ENCODE data around the gene PPP4R4.
"Not testable (repeated sequence)": the region's sequence is repeated elsewhere in the genome, so short reads cannot be mapped to it uniquely, and the experiment has no call there.

PPP4R4 gene

GRCh38 chr14:94177806-94178205, 3.7 kb downstream of the PPP4R4 start:
- DNase-seq (ENCODE audit: low read depth), result no peak

- DNase-seq (ENCODE audit: low read depth), result no peak
Observed at GRCh38 chr14:94179244-94179643, 5.1 kb downstream of the PPP4R4 start.

GRCh38 chr14:94180655-94181271, 6.6 kb downstream of the PPP4R4 start:
- DNase-seq (ENCODE audit: low read depth), result peak; percentile 47

GRCh38 chr14:94181835-94182234, 7.7 kb downstream of the PPP4R4 start:
- DNase-seq (ENCODE audit: low read depth), result no peak

GRCh38 chr14:94192536-94192935, 18.4 kb downstream of the PPP4R4 start:
- no peak for DNase-seq (ENCODE audit: low read depth)

GRCh38 chr14:94193776-94194175, 19.7 kb downstream of the PPP4R4 start:
- DNase-seq (ENCODE audit: low read depth), result no peak

GRCh38 chr14:94196057-94196456, 21.9 kb downstream of the PPP4R4 start:
- no peak for DNase-seq (ENCODE audit: low read depth)

GRCh38 chr14:94203473-94204210, 29.5 kb downstream of the PPP4R4 start:
- DNase-seq (ENCODE audit: low read depth), result no peak

- peak; percentile 71 for DNase-seq (ENCODE audit: low read depth)
Observed at GRCh38 chr14:94213021-94213420, 38.9 kb downstream of the PPP4R4 start.

GRCh38 chr14:94213741-94214140, 39.6 kb downstream of the PPP4R4 start:
- no peak for DNase-seq (ENCODE audit: low read depth)

GRCh38 chr14:94217116-94217515, 43.0 kb downstream of the PPP4R4 start:
- DNase-seq (ENCODE audit: low read depth), result no peak

- not testable (repeated sequence) for DNase-seq (ENCODE audit: low read depth)
Observed at GRCh38 chr14:94218198-94218886, 44.2 kb downstream of the PPP4R4 start.

- no peak for DNase-seq (ENCODE audit: low read depth)
Observed at GRCh38 chr14:94224040-94224439, 49.9 kb downstream of the PPP4R4 start.

- no peak for DNase-seq (ENCODE audit: low read depth)
Observed at GRCh38 chr14:94225460-94226378, 51.6 kb downstream of the PPP4R4 start.

- peak; percentile 79 for DNase-seq (ENCODE audit: low read depth)
Observed at GRCh38 chr14:94227029-94227428, 52.9 kb downstream of the PPP4R4 start.

- DNase-seq (ENCODE audit: low read depth), result no peak
Observed at GRCh38 chr14:94237046-94237445, 62.9 kb downstream of the PPP4R4 start.

GRCh38 chr14:94237983-94238382, 63.9 kb downstream of the PPP4R4 start:
- no peak for DNase-seq (ENCODE audit: low read depth)

GRCh38 chr14:94239406-94239805, 65.3 kb downstream of the PPP4R4 start:
- no peak for DNase-seq (ENCODE audit: low read depth)

GRCh38 chr14:94244182-94244581, 70.1 kb downstream of the PPP4R4 start:
- no peak for DNase-seq (ENCODE audit: low read depth)

- DNase-seq (ENCODE audit: low read depth), result not testable (repeated sequence)
Observed at GRCh38 chr14:94264195-94264594, 90.1 kb downstream of the PPP4R4 start.

GRCh38 chr14:94267352-94267751, 93.2 kb downstream of the PPP4R4 start:
- no peak for DNase-seq (ENCODE audit: low read depth)

- not testable (repeated sequence) for DNase-seq (ENCODE audit: low read depth)
Observed at GRCh38 chr14:94268582-94268981, 94.5 kb downstream of the PPP4R4 start.

Data from HS-5 (cell line).